GM10266 (cell line): ENCODE data around the gene PATZ1.

Source experiments
- DNase-seq: peaks from one replicate; pipeline ENCODE4 v3.0.0; 2012; ENCODE audit errors: extremely low spot score
- CTCF ChIP-seq: IDR thresholded peaks from 2 replicates; pipeline ENCODE4 v1.5.1; 2012; ENCODE audit warnings: mild to moderate bottlenecking, low read depth; ENCODE audit not compliant: control insufficient read depth, insufficient read depth; ENCODE audit errors: missing control alignments

The PATZ1 gene

GRCh38 chr22:31302006-31302405 lies 44.1 kb downstream of the PATZ1 start:
- no peak for DNase-seq
- TF ChIP-seq CTCF, result no peak

- no peak for TF ChIP-seq CTCF
- no peak for DNase-seq
Measured at GRCh38 chr22:31300896-31301295, 45.2 kb downstream of the PATZ1 start.

GRCh38 chr22:31295831-31296657 lies 50.1 kb downstream of the PATZ1 start:
- DNase-seq, result no peak
- no peak for TF ChIP-seq CTCF

- no peak for DNase-seq
- TF ChIP-seq CTCF, result no peak
Measured at GRCh38 chr22:31295360-31295759, 50.8 kb downstream of the PATZ1 start.

GRCh38 chr22:31292236-31292989 lies 53.7 kb downstream of the PATZ1 start, which contains the start of gene PIK3IP1:
Gene PIK3IP1, minus strand, starts transcription at chr22:31292488. Its CDS starts 144 bp downstream, at chr22:31292344.
- TF ChIP-seq CTCF, result peak; percentile 60
- DNase-seq, result peak; percentile 81

- peak; percentile 30 for DNase-seq
- TF ChIP-seq CTCF, result no peak
Measured at GRCh38 chr22:31291481-31292235, 54.5 kb downstream of the PATZ1 start.
